K562 (cell line): ENCODE measurements around the gene ARHGEF18. TPM values are rescaled to one million over a fixed set of nuclear protein-coding genes. Genes with fewer than 3 reads are reported as not detected.
"Not testable (repeated sequence)": the region's sequence is repeated elsewhere in the genome, so short reads cannot be mapped to it uniquely, and the experiment has no call there.

Experiments
- ATAC-seq: fragments of 200-7000 bp; cut with Tn5 transposase; 3 replicates; pipeline ENCODE4 v1.9.1; 2020; ENCODE audit warnings: moderate library complexity
- BruUV-seq: library from RNA; stranded (reverse); fragments of 400-500 nt; replicated peaks from 2 replicates; lab custom pipeline; 2021; lab: Mats Ljungman, UMichigan
- CTCF ChIA-PET: fragments of 300-600 bp; formaldehyde crosslinking; extraction: SDS; loops from one replicate; lab custom pipeline; 2021; ENCODE audit warnings: low intra/inter-chr PET ratio; lab: Yijun Ruan, JAX
- POLR2A ChIA-PET: fragments of 300-600, 350-650 bp; sonication (Branson Sonifier 250); formaldehyde crosslinking; extraction: SDS; loops from one replicate; lab custom pipeline; 2021; ENCODE audit warnings: antibody characterized with exemption, inconsistent platforms; lab: Yijun Ruan, JAX
- DNase-seq, 4 experiments: peaks; one replicate each; pipeline versions ENCODE4 v3.0.0 to v3.0.0-alpha.2; 2011 to 2018; ENCODE audit warnings: low spot score in 3 of 4, mixed read lengths in 3 of 4; ENCODE audit errors: extremely low read depth in 1 of 4
- FAIRE-seq: peaks from 2 replicates; lab custom pipeline; 2011; peaks lifted over from hg19 to GRCh38; lab: Jason Lieb, UNC
- H2AFZ ChIP-seq: 2 replicates; pipeline ENCODE4 v1.6.0; 2011; ENCODE audit warnings: low read depth, low read length, control low read depth, inconsistent platforms
- H3K27ac ChIP-seq: fragments of 200-600 bp; 3 replicates; pipeline ENCODE4 v1.8.0; 2011; ENCODE audit warnings: low read depth, mild to moderate bottlenecking, control low read depth, inconsistent platforms, low read length, moderate library complexity, mixed read lengths; ENCODE audit errors: extremely low read depth
- H3K27me3 ChIP-seq, 2 experiments: fragments of 300-600 bp in 1 of 2; 2 replicates in 1 of 2; 3 replicates in 1 of 2; pipeline versions ENCODE4 v1.6.0 to v1.8.0; 2011; ENCODE audit warnings: inconsistent platforms in 2 of 2, low read length in 2 of 2, mild to moderate bottlenecking in 1 of 2, mixed read lengths in 1 of 2, moderate library complexity in 1 of 2; ENCODE audit not compliant: control insufficient read depth in 2 of 2, insufficient read depth in 2 of 2
- H3K36me3 ChIP-seq: fragments of 300-600 bp; 3 replicates; pipeline ENCODE4 v1.8.0; 2011; ENCODE audit warnings: mild to moderate bottlenecking, low read length, inconsistent platforms; ENCODE audit not compliant: control insufficient read depth, insufficient read depth
- H3K4me1 ChIP-seq, 2 experiments: fragments of 200-600 bp in 1 of 2; replicated peaks in 1 of 2; 2 replicates in 1 of 2; 3 replicates in 1 of 2; pipeline versions ENCODE4 v1.5.1 to v1.8.0; 2011; ENCODE audit warnings: inconsistent platforms in 2 of 2, low read length in 2 of 2, mild to moderate bottlenecking in 1 of 2, mixed read lengths in 1 of 2, moderate library complexity in 1 of 2; ENCODE audit not compliant: control insufficient read depth in 2 of 2, insufficient read depth in 2 of 2
- H3K4me2 ChIP-seq: 2 replicates; pipeline ENCODE4 v1.6.1; 2011; ENCODE audit warnings: low read length, control low read depth, inconsistent platforms, mixed read lengths; ENCODE audit not compliant: insufficient read depth
- H3K4me3 ChIP-seq: fragments of 200-600 bp; sonication (generic), shearing (Covaris generic); 2 replicates; pipeline ENCODE4 v1.5.1; 2016; ENCODE audit warnings: control low read depth, inconsistent platforms
- H3K79me2 ChIP-seq: fragments of 200-600 bp; 3 replicates; pipeline ENCODE4 v1.8.0; 2011; ENCODE audit warnings: low read length, inconsistent platforms; ENCODE audit not compliant: control insufficient read depth, insufficient read depth
- H3K9ac ChIP-seq, 2 experiments: 2 replicates each; pipeline versions ENCODE4 v1.6.0 to v1.6.1; 2011; ENCODE audit warnings: low read depth in 2 of 2, low read length in 2 of 2, control low read depth in 1 of 2, inconsistent platforms in 1 of 2, mild to moderate bottlenecking in 1 of 2, mixed read lengths in 1 of 2; ENCODE audit not compliant: insufficient read depth in 1 of 2
- H3K9me1 ChIP-seq: one replicate; pipeline ENCODE4 v1.6.0; 2011; ENCODE audit warnings: inconsistent platforms, mild to moderate bottlenecking, low read length, moderate library complexity; ENCODE audit not compliant: control insufficient read depth, insufficient read depth
- H3K9me3 ChIP-seq: replicated peaks from 2 replicates; pipeline ENCODE4 v1.5.1; 2011; ENCODE audit warnings: low read depth, low read length, inconsistent platforms; ENCODE audit not compliant: control insufficient read depth, insufficient read depth
- H4K20me1 ChIP-seq: replicated peaks from 2 replicates; pipeline ENCODE4 v1.6.1; 2011; ENCODE audit warnings: low read length, inconsistent platforms, mixed read lengths; ENCODE audit not compliant: control insufficient read depth, insufficient read depth
- ATF1 ChIP-seq, 2 experiments: fragments of 450-650 bp in 1 of 2; IDR thresholded peaks; 2 replicates each; pipeline ENCODE4 v1.6.1; 2016; ENCODE audit warnings: missing compliant biosample characterization in 1 of 2, missing genetic modification characterization in 1 of 2
- BDP1 ChIP-seq: IDR thresholded peaks from 3 replicates; pipeline ENCODE4 v1.6.1; 2011; ENCODE audit not compliant: insufficient read length, insufficient read depth
- E2F5 ChIP-seq: sonication (generic); formaldehyde crosslinking; IDR thresholded peaks from 2 replicates; pipeline ENCODE4 v1.8.0; 2022; ENCODE audit warnings: mild to moderate bottlenecking, missing genetic modification reagents
- FOXA1 ChIP-seq: fragments of 450-650 bp; IDR thresholded peaks from 2 replicates; pipeline ENCODE4 v1.6.1; 2016; ENCODE audit warnings: mild to moderate bottlenecking, borderline replicate concordance
- KDM5B ChIP-seq: fragments of 200-600 bp; sonication (generic); IDR thresholded peaks from 2 replicates; pipeline ENCODE4 v1.6.1; 2012; ENCODE audit warnings: low read depth, mild to moderate bottlenecking, moderate library complexity, low read length, control low read depth, inconsistent platforms; ENCODE audit not compliant: insufficient replicate concordance
- PHTF2 ChIP-seq: fragments of 250-450 bp; sonication (Bioruptor Pico); IDR thresholded peaks from 2 replicates; pipeline ENCODE4 v1.5.0; 2021; ENCODE audit warnings: mild to moderate bottlenecking
- PTBP1 ChIP-seq: fragments of 200-400 bp; formaldehyde crosslinking; IDR thresholded peaks from 2 replicates; pipeline ENCODE4 v1.6.1; 2017; ENCODE audit warnings: low read depth, low read length
- SIX5 ChIP-seq, 2 experiments: IDR thresholded peaks; 2 replicates each; pipeline ENCODE4 v1.6.1; 2011; ENCODE audit warnings: low read length in 2 of 2, borderline replicate concordance in 1 of 2, low read depth in 1 of 2, mild to moderate bottlenecking in 1 of 2, moderate library complexity in 1 of 2; ENCODE audit not compliant: insufficient read depth in 1 of 2
- TCF3 ChIP-seq: sonication (generic); formaldehyde crosslinking; IDR thresholded peaks from 2 replicates; pipeline ENCODE4 v1.4.0; 2020; ENCODE audit warnings: mild to moderate bottlenecking, missing genetic modification reagents
- WHSC1 ChIP-seq: IDR thresholded peaks from one replicate; pipeline ENCODE4 v1.6.1; 2012; ENCODE audit warnings: low read length, control low read depth, inconsistent platforms
- XRCC4 ChIP-seq: IDR thresholded peaks from one replicate; pipeline ENCODE4 v1.6.1; 2011; ENCODE audit not compliant: insufficient read depth, insufficient read length; ENCODE audit errors: extremely low read depth
- ZKSCAN1 ChIP-seq: fragments of 150-350 bp; IDR thresholded peaks from 2 replicates; pipeline ENCODE4 v1.6.1; 2016; ENCODE audit warnings: low read depth, low read length
- WGBS: fragments of 100-300 bp; shearing (Covaris generic); methylation state at CpG from one replicate; pipeline ENCODE4 v1.1.6; 2016; ENCODE audit warnings: low coverage, mixed read lengths; ENCODE audit not compliant: insufficient coverage; ENCODE audit errors: missing lambda C conversion rate; 5-methylcytosine and 5-hydroxymethylcytosine counted together
- in situ Hi-C: fragments of 300-500 bp; cut with MboI; formaldehyde crosslinking; loops from 4 replicates; pipeline ENCODE4 v1.15.0; 2018; ENCODE audit warnings: inconsistent platforms, mixed read lengths
- intact Hi-C: fragments of 100-400 bp; cut with micrococcal nuclease; formaldehyde crosslinking; loops from 2 replicates; pipeline ENCODE4 v1.14.2; 2022
- polyA plus RNA-seq, 8 experiments: library from polyadenylated mRNA; depleted of rRNA in 4 of 8; stranded (reverse) in 5 of 8; unstranded in 3 of 8; fragments of >200 nt; fragmentation: Nextera tagmentation in 2 of 8; fragmentation: Illumina TruSeq in 1 of 8; extraction: Ambion mirVana in 2 of 8; extraction: Trizol in 1 of 8; gene quantifications; 2 replicates each; pipeline versions ENCODE4 v1.2.1 to v1.2.3, GENCODE V29; 2011 to 2014; ENCODE audit warnings: inconsistent platforms in 1 of 8, missing spikeins in 1 of 8
- total RNA-seq, 7 experiments: library from RNA; depleted of rRNA in 6 of 7; stranded (reverse); fragments of >200 nt in 6 of 7; fragmentation: Illumina TruSeq in 2 of 7; extraction: Trizol in 2 of 7; gene quantifications; 2 replicates each; pipeline versions ENCODE4 v1.2.1 to v1.2.3, GENCODE V29; 2011 to 2021; ENCODE audit warnings: low replicate concordance in 1 of 7

The ARHGEF18 gene
- total and polyA plus RNA-seq, 9 of the 15 experiments (the other 6 are each of a cell fraction or from before 2014, with no cell fraction given), result 0.04 to 16.5 (median 4.5) TPM

- no peak for FAIRE-seq
- Histone ChIP-seq H4K20me1 (no peaks in the 10 kb centered on the region), H3K79me2 (no peaks in the 10 kb centered on the region), H3K9me1 (no peaks in the 10 kb centered on the region), H2AFZ (no peak overlapping the region), H3K36me3 (no peaks in the 10 kb centered on the region), H3K4me2 (no peak overlapping the region), H3K4me1 (no peaks in the 10 kb centered on the region), H3K4me3 (no peak overlapping the region), H3K9me3 (no peaks in the 10 kb centered on the region), H3K27me3 (peaks cover 7 to 22% of the 10 kb centered on the region in 2 experiments; a peak in 4 of 5 replicates), H3K9ac (no peak overlapping the region), H3K27ac (no peak overlapping the region)
- ATAC-seq, result no peak
- POLR2A ChIA-PET, result no interaction called here
- in situ Hi-C loops (no loop called here), intact Hi-C loops (no loop called here)
- DNase-seq, result no peak
- no TSS peak for BruUV-seq
- WGBS, result 0% methylated on average over 6 of the region's 7 CpGs
- no peak for TF ChIP-seq XRCC4
- no peak for TF ChIP-seq E2F5 (CRISPR knock-in tag)
- no peak for TF ChIP-seq BDP1
- no peak for TF ChIP-seq FOXA1
- no peak for TF ChIP-seq ATF1 (CRISPR knock-in tag; IDR thresholded peaks at IDR 0.05)
- no peak for TF ChIP-seq ATF1 (tag; IDR thresholded peaks at IDR 0.05)
- TF ChIP-seq KDM5B, result no peak
- TF ChIP-seq ZKSCAN1, result no peak
- TF ChIP-seq PTBP1, result no peak
- no peak for TF ChIP-seq TCF3
- no peak for TF ChIP-seq WHSC1
- no peak for TF ChIP-seq SIX5 (IDR thresholded peaks at IDR 0.05; ENCODE audit: borderline replicate concordance in 1 of 2, insufficient read depth in 1 of 2, low read depth in 1 of 2, low read length in 2 of 2)
- TF ChIP-seq PHTF2 (CRISPR knock-in tag), result no peak
- CTCF ChIA-PET, result no interaction called here
Observed at GRCh38 chr19:7307590-7308218, 41.0 kb upstream of the ARHGEF18 start.

DNA sequence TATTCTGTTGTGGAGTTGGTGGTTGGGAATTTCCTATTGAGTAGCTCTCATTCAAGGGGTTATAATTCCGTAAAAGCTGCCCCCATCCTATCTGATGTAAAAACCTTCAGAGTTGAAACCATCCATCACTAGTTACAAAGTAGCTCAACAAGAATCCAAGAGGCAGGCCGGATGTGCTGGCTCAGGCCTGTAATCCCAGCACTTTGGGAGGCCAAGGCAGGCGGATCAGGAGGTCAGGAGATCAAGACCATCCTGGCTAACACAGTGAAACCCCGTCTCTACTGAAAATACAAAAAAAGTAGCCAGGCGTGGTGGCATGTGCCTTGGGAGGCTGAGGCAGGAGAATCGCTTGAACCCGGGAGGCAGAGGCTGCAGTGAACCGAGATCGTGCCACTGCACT, 40.4 kb upstream of the ARHGEF18 start:
- DNase-seq, ATAC-seq, H3K9ac ChIP-seq, H3K4me3 ChIP-seq, FAIRE-seq, H2AFZ ChIP-seq, intact Hi-C loops, H3K4me2 ChIP-seq, H3K9me3 ChIP-seq, H3K79me2 ChIP-seq, H3K36me3 ChIP-seq, H3K4me1 ChIP-seq, H4K20me1 ChIP-seq, CTCF ChIA-PET, in situ Hi-C loops, H3K27ac ChIP-seq, BruUV-seq, H3K9me1 ChIP-seq: not testable (repeated sequence)
- POLR2A ChIA-PET, result interaction anchor here (1.2 kb wide), 1 partner anchor 22 kb away, joined by 4 read pairs; no protein-coding TSS in a partner anchor
- peaks cover 7 to 28% of the 10 kb centered on the region in 2 experiments; a peak in 4 of 5 replicates for H3K27me3 ChIP-seq
- WGBS, result 0% methylated on average over 9 of the region's 9 CpGs
